Coronary artery (tissue), 2 donors: ENCODE data around the gene ERI2.

Source experiments
- DNase-seq: peaks from one replicate; pipeline ENCODE4 v3.0.0-alpha.2; 2017; ENCODE audit warnings: low spot score
- H3K27ac ChIP-seq, 2 donors: fragments of 200-600 bp; sonication (generic); one replicate each; pipeline ENCODE4 v1.5.1; 2016 to 2019
- H3K4me3 ChIP-seq: fragments of 200-600 bp; sonication (generic); 2 replicates; pipeline ENCODE4 v1.5.1; 2016; ENCODE audit warnings: mild to moderate bottlenecking, moderate library complexity
- TF ChIP-seq, protein P1 (sequence below): fragments of 200-600 bp; sonication (generic); IDR thresholded peaks from one replicate; pipeline ENCODE4 v1.5.1; 2019; ENCODE audit warnings: antibody characterized with exemption

ERI2 gene

DNA sequence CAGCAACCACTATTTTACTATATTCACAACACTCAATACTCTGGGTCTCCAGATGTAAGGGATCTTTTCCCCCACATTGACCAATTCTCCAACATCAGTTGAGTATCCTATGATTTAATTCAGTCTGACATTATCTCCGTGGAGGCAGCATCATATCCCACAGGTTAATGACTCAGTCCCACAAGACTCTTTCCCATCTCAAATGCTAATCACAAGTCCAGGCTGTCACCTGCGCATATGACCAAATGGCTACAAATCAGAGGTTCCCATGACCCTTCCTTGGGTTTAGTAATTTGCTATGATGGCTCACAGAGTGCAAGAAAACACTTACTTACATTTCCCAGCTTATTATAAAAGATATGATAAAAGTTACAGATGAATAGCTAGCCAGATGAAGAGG lies 23.8 kb downstream of the ERI2 start:
- Histone ChIP-seq H3K4me3 (no peak overlapping the region), H3K27ac (no peak overlapping the region)
- TF ChIP-seq, protein P1, sequence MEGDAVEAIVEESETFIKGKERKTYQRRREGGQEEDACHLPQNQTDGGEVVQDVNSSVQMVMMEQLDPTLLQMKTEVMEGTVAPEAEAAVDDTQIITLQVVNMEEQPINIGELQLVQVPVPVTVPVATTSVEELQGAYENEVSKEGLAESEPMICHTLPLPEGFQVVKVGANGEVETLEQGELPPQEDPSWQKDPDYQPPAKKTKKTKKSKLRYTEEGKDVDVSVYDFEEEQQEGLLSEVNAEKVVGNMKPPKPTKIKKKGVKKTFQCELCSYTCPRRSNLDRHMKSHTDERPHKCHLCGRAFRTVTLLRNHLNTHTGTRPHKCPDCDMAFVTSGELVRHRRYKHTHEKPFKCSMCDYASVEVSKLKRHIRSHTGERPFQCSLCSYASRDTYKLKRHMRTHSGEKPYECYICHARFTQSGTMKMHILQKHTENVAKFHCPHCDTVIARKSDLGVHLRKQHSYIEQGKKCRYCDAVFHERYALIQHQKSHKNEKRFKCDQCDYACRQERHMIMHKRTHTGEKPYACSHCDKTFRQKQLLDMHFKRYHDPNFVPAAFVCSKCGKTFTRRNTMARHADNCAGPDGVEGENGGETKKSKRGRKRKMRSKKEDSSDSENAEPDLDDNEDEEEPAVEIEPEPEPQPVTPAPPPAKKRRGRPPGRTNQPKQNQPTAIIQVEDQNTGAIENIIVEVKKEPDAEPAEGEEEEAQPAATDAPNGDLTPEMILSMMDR: no peak
- no peak for DNase-seq

DNA sequence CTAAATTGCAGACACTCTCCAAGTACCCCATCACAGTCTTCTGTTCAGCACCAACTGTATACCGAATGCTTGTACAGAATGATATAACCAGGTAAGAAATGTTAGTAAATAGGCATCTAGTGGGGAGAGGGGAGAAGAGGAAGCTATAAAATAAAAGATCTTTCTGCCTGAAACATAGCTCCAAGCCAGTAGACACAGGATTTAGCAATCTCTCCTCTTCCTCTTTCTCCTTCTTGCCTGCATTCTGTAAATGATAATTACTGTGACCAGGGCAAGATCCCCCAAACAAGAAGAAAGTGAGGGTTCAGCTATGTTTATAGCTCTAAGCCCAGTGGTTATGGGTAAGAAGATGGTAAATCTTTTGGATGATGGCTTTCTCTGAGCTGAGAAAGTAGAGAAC lies 24.6 kb downstream of the ERI2 start:
- H3K27ac ChIP-seq: no peak overlapping the region
- TF ChIP-seq, protein P1: no peak
- no peak overlapping the region for H3K4me3 ChIP-seq
- no peak for DNase-seq

- TF ChIP-seq, protein P1: no peak
- H3K4me3 ChIP-seq: no peak overlapping the region
- no peak for DNase-seq
- no peak overlapping the region for H3K27ac ChIP-seq
Measured at GRCh38 chr16:20774703-20775362, 31.4 kb downstream of the ERI2 start.

GRCh38 chr16:20773679-20774078 lies 32.6 kb downstream of the ERI2 start:
- H3K4me3 ChIP-seq: no peak overlapping the region
- no peak for DNase-seq
- no peak overlapping the region for H3K27ac ChIP-seq
- TF ChIP-seq, protein P1: no peak

DNA sequence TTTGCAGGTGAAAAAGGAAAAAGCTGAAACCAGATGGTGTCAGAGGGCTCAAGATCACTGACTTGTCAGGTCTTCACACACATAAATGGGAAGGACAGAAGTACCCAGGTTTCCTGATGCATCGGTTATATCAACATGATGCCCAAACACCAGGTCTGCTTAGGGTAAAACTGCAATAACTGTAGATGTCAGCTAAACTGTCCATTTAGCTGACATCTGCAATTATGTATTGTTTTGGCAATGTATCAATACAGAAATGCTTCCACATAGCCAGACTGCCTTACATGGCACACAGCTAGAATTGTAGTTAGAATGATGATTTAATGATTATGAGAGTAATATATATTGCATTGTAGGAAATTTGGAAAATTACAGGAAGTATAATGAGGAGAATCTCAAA lies 37.5 kb downstream of the ERI2 start:
- DNase-seq: no peak
- Histone ChIP-seq H3K4me3 (no peak overlapping the region), H3K27ac (no peak overlapping the region)
- TF ChIP-seq, protein P1: no peak

DNA sequence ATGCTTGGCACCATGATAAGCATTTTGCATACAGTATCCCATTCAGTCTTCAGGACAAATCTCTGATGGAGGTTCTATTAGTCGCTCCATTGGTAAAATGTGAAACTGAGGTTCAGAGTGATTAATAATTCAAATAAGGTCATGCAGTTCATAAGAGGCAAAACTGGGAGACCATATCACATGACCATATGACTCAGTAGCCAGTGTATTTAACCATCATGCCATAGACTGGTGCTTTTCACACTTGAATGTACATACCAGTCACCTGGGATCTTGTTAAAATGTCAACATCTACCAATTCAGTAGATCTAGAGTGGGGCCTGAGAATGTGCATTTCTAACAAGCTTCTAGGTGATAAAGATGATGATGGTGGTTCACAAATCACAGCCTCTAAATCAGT lies 38.2 kb downstream of the ERI2 start:
- Histone ChIP-seq H3K4me3 (no peak overlapping the region), H3K27ac (no peak overlapping the region)
- no peak for DNase-seq
- TF ChIP-seq, protein P1: no peak

- TF ChIP-seq, protein P1: no peak
- DNase-seq: no peak
- Histone ChIP-seq H3K4me3 (no peak overlapping the region), H3K27ac (no peak overlapping the region)
Measured at GRCh38 chr16:20767577-20767976, 38.7 kb downstream of the ERI2 start.
